Renal pelvis (tissue), 4 donors: ENCODE measurements around the gene ETS2. TPM values are rescaled to one million over a fixed set of nuclear protein-coding genes. Genes with fewer than 3 reads are reported as not detected.
"Not testable (repeated sequence)": the region's sequence is repeated elsewhere in the genome, so short reads cannot be mapped to it uniquely, and the experiment has no call there.

Experiments used
- DNase-seq: peaks from one replicate; pipeline ENCODE4 v3.0.0-alpha.2; 2013
- polyA plus RNA-seq, 3 donors: library from polyadenylated mRNA; unstranded; fragments of 120-200 nt; gene quantifications; one replicate each; pipeline ENCODE4 v1.2.1, GENCODE V29; 2013; ENCODE audit not compliant: insufficient read length in 3 of 3

Gene ETS2
- polyA plus RNA-seq, 3 donors: 46.0 to 49.9 (median 46.1) TPM

- no peak for DNase-seq
These were observed 26.1 kb downstream of the ETS2 start for GRCh38 chr21:38831526-38832467.

GRCh38 chr21:38832664-38833063 lies 26.9 kb downstream of the ETS2 start:
- no peak for DNase-seq

DNA sequence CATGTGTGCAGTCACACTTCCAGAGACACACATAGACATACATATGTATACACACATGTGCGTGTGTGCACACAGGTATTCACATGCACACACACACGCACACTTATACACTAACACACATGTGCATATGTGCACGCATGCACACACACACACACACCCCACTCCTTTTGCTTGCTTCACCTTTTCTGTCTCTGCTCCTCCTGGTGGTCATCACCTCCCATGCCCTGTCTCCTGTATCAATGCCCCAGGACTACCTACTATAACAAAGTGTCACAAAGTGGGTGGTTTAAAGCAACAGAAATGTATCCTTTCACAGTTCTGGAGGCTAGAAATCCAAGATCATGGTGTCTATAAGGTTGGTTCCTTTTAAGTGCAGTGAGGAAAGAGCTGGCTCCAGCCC lies 27.4 kb downstream of the ETS2 start:
- no peak for DNase-seq

- DNase-seq: no peak
These were observed 29.0 kb downstream of the ETS2 start for GRCh38 chr21:38834725-38835124.

GRCh38 chr21:38837806-38838461 lies 32.2 kb downstream of the ETS2 start:
- no peak for DNase-seq

- DNase-seq: no peak
These were observed 33.0 kb downstream of the ETS2 start for GRCh38 chr21:38838598-38839327.

DNA sequence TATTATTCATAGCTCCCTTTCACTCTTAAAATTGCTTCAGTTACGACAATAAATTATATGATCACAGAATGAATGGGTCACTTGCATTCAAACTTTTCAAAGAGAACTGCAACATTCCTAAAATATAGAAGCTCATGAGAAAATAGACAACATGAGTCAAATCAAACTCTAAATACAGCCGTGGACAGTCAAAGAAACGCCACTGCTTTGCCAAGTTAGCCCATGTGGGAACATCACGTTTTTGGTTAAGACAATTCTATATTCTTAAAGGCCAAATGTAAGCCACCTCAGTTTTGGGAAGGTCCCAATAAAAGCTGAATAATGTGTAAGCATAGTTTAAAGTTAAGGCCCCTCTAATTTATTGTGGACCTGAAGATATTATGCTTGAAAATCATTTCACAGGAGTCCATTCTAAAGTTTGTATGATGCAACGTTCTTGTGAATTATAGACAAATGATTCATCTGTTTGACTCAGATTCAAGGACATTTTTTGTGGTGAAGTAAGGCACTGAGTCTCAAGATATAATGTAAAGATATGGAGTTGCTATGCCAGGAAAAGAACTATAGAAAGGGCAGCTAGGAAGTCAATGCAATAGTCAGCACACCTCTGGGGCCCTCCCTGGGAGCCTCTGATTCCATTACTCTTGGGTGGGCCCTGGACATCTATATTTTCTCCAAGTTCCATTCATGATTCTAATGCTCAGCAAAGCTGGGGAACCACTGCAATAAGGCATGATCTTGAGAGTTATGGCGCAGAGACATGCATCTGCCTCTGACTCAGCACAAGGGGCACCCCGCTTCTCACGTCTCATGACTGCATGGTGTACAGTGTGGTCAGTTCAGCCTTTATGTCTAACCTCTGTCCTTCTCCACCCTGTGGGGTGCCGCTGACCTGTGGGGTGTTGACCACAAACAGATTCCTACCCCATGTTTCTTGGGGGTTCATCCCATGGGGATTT lies 33.9 kb downstream of the ETS2 start:
- DNase-seq: no peak

- DNase-seq: no peak
These were observed 34.9 kb downstream of the ETS2 start for GRCh38 chr21:38840456-38841300.

DNA sequence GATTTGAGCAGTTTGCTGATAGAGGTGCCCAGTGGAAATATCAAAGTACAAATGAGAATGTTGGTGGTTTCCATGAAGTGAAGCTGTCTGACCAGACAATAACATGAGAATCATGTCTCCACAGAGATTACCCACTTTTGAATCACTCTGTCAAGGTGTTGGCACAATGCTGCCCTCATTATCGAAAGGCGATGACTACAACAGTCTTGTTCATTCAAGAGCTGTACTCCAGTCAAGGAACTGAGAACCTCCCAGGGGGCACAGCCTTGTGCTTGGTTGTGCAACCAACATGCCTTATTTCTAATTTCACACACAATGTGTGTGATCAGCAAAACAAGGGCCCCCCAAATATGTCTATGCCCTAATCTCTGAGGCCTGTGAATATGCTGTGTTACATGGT lies 35.7 kb downstream of the ETS2 start:
- no peak for DNase-seq

GRCh38 chr21:38842079-38842478 lies 36.4 kb downstream of the ETS2 start:
- DNase-seq: no peak

DNA sequence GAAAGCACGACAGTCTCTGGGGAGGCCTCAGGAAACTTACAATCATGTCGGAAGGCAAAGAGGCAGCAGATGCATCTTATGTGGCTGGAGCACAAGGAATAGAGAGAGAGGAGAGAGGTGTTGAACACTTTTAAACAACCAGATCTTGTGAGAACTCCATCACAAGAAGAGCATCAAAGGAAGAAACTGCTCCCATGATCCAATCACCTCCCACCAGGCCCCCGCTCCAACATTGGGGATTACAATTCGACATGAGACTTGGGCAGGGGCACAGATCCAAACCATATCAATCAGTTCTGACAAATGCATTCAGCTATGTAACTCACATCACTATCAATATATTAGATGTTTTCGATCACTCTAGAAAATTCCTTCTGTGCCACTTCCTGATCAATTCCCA lies 37.6 kb downstream of the ETS2 start:
- DNase-seq: no peak

GRCh38 chr21:38843806-38844503 lies 38.2 kb downstream of the ETS2 start:
- DNase-seq: no peak

DNA sequence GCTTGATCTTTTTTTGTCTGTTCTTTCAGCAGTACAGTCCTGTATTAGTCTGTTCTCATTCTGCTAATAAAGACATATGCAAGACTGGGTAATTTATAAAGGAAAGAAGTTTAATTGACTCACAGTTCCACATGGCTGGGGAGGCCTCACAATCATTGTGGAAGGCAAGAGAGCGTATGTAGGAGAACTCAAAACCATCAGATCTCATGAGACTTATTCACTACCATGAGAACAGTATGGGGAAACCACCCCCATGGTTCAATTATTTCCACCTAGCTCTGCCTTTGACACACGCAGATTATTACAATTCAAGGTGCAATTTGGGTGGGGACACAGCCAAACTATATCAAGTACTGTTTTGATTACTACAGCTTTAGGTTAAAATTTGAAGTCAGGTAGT lies 39.6 kb downstream of the ETS2 start:
- DNase-seq: not testable (repeated sequence)

- DNase-seq: no peak
These were observed 41.8 kb downstream of the ETS2 start for GRCh38 chr21:38847556-38847955.

GRCh38 chr21:38848187-38848609 lies 42.5 kb downstream of the ETS2 start:
- no peak for DNase-seq

- DNase-seq: peak; percentile 67
These were observed 44.0 kb downstream of the ETS2 start for GRCh38 chr21:38849776-38850175.

- DNase-seq: no peak
These were observed 44.7 kb downstream of the ETS2 start for GRCh38 chr21:38850277-38850951.

DNA sequence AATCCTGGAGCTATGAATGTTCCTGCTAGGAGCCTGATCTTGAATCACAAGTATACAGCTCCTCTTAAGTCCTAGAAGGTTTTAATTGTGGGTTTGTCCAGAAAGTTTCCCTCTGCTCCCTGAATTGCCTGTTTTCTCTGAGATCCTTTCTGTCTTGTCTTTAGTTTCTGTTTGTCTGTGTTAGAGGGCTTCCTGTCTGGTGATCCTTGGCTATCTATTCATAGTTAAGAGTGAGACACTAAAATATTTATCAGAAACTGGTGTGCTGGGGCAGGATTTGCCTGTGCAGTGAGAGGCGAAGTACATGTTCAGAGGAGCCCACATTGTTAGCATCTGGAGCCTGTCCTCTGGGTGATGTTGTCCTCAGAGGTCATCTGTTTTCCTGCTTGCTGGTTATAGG lies 45.4 kb downstream of the ETS2 start:
- no peak for DNase-seq

DNA sequence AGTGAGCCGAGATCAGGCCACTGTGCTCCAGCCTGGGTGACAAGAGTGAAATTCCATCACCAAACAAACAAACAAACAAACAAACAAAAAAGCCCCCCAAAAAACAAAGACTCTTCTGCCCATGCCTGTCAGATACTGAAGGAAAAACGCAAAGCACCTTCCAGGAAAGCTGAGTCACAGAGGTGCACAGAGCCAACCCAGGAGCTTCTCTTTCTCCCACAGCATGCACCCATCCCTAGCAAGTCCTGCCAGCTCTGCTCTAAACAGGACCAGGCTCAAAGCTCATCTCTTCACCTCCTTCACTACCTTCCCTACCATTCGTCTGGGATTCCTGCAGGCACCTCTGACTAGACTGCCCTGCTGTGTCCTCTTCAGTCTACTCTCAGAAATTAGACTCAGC lies 46.5 kb downstream of the ETS2 start:
- DNase-seq: no peak
